HG03025 (cell line): ENCODE results near the gene PPARGC1A.

Source experiments
- ATAC-seq: cut with Tn5 transposase; IDR thresholded peaks from one replicate; pipeline ENCODE4 v1.9.1; 2021; ENCODE audit warnings: mild to moderate bottlenecking, moderate library complexity; ENCODE audit not compliant: unreplicated experiment, low FRiP score

The PPARGC1A gene, protein sequence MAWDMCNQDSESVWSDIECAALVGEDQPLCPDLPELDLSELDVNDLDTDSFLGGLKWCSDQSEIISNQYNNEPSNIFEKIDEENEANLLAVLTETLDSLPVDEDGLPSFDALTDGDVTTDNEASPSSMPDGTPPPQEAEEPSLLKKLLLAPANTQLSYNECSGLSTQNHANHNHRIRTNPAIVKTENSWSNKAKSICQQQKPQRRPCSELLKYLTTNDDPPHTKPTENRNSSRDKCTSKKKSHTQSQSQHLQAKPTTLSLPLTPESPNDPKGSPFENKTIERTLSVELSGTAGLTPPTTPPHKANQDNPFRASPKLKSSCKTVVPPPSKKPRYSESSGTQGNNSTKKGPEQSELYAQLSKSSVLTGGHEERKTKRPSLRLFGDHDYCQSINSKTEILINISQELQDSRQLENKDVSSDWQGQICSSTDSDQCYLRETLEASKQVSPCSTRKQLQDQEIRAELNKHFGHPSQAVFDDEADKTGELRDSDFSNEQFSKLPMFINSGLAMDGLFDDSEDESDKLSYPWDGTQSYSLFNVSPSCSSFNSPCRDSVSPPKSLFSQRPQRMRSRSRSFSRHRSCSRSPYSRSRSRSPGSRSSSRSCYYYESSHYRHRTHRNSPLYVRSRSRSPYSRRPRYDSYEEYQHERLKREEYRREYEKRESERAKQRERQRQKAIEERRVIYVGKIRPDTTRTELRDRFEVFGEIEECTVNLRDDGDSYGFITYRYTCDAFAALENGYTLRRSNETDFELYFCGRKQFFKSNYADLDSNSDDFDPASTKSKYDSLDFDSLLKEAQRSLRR

DNA sequence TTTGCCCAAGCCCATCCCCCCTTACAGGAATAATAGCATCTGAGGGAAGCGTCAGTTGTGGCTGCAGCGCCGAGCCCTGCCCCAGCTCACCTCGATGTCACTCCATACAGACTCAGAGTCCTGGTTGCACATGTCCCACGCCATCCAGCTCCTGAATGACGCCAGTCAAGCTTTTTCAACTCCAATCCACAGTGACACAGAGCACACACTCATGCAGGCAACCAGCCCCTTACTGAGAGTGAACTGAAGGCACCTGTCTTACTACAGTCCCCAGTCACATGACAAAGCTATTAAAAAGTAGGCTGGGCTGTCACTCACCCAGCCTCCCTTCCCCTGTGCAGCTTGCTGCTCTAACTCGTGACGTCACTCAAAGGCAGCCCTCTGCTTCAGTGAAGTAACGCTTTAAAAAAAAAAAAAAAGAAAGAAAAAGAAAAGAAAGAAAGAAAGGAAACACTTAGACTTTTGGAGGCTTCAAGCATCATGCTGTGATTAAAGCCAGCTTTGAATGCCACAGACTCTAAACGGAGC, at the start of gene PPARGC1A:
Gene PPARGC1A, minus strand, starts transcription at position 234 of the 528 bp plus-strand sequence. Its CDS starts 90 bp downstream, at position 144.
- ATAC-seq: no peak

DNA sequence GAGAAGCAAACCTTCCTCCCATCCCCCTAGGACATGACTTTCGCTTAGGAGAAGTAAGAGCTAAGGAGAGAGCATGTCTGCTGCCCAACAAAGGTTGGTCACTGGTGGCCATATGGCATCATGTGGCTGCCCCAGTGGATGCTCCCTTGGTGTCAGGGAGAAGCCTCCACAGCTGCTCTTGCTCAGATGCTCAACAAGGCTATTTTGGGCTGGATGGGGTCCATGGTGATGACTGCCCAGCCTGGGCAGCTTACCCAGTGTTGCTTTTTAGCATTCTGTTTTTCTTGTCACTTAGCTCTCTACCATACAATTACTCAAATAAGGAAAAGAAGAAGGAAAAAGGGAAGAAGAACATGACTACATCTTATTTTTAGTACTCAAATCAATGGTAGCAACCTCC, 48.9 kb upstream of the PPARGC1A start:
- ATAC-seq: no peak

- ATAC-seq: no peak
Measured at GRCh38 chr4:23937173-23937572, 47.3 kb upstream of the PPARGC1A start.

DNA sequence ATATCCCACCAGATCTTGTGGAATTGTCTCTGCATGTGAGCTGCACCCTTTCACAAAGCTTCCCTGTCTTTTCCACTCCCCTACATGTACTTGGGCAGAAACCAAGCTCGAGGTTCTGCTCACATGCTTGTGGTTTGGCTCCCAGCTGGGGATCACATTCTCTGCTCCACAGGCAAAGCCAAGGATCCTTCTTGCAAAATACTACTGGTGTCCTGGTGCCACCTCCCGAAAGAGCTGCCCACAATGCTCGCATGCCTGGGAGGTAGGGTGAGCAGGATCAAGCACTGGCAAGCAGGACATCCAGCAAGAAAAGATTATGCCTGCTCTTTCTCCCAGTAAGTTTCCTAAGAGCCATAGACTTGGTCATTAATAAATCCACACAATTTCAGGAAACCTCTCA, 45.1 kb upstream of the PPARGC1A start:
- ATAC-seq: no peak

DNA sequence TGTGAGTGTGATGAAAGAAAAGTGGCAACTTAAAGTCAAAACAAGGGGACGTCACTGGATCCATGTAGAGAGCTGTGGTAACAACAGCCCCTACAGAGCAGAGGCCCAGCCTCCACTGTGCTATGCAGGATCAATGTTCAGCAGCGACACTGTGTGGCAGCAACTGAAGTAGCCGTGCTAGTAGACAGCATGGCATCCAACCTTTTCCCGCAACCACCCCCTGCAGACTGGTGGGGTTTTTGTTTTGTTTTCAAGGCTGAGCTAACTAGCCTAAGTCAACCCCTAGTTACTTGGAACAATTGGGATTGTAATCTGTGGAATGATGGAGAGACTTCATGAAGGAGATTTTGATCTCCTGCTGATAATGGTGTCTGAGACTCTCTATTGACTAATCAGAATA, 44.4 kb upstream of the PPARGC1A start:
- ATAC-seq: no peak

- ATAC-seq: no peak
Measured at GRCh38 chr4:23932901-23933308, 43.1 kb upstream of the PPARGC1A start.

- no peak for ATAC-seq
Measured at GRCh38 chr4:23932186-23932585, 42.3 kb upstream of the PPARGC1A start.

DNA sequence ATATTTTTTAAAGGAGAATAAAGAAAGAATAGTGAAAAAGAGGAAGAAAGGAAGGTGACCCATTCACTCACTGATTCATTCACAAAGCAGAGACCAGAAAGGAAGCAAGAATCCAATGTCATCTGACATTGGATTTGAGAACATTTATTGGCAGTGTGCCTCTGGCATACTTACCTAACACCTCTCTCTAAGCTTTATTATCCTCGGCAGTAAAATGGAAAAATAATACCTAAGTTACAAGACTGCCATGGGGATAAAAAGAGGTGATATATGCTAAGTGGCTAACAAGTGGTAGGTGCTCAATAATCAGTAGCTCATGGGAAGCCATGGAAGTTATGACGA, 41.6 kb upstream of the PPARGC1A start:
- no peak for ATAC-seq

DNA sequence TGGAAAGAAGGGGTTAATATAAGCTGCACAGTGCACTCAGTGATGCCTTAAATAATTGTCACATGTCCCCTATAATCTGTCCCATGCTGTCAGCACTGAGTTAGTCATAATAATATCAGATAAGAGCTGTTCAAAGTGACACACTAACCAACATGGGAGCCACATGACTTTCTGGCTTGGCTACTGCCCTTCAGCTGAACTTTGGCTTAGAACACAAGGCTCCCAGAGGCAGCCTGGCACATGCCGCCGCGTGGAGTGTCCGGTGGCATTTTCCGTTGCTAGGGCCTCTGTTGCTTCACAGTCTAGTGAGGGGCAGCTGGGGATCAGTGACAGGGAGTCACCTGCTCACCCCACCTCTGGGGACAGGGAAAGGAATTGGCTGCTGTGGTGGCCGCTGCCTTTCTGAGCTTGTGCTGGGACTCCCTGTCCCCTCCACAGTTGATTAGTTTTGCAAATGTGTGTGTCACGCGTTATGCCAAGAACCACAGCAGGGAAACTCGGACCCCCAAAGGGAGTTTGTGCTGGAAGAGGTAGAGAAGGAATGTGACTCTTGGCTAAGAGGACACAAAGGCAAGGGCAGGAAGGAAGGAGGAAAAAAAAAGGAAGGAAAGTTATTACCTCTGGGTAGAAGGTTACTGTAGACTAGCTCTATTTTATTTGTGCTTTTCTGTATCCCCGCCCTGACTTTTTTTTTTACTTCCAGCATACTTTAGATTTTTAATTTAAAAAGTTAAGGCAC, 41.1 kb upstream of the PPARGC1A start:
- no peak for ATAC-seq

- ATAC-seq: no peak
Measured at GRCh38 chr4:23929248-23929647, 39.4 kb upstream of the PPARGC1A start.

- no peak for ATAC-seq
Measured at GRCh38 chr4:23924556-23924955, 34.7 kb upstream of the PPARGC1A start.

GRCh38 chr4:23923840-23924239, 34.0 kb upstream of the PPARGC1A start:
- no peak for ATAC-seq

GRCh38 chr4:23923141-23923540, 33.3 kb upstream of the PPARGC1A start:
- ATAC-seq: no peak

- no peak for ATAC-seq
Measured at GRCh38 chr4:23922541-23923111, 32.8 kb upstream of the PPARGC1A start.

DNA sequence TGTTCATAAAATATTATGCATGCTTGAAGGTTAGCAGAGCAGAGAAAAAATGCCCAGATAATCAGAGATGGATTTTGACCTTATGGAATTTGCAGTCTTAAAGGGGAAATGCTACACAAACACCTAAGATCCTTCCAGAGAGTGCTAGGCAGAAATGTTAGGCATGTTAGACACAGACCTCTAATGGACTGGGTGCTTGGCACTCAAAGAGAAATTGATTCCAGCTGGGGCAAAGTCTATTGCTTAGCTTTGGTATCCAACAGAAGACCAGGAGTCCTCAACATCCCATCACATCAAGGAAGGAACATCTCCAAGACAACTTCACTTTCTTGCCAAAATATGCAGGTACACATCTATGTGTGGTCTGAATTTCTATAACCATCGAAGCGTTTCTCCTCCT, 32.2 kb upstream of the PPARGC1A start:
- ATAC-seq: no peak

- no peak for ATAC-seq
Measured at GRCh38 chr4:23921447-23921845, 31.6 kb upstream of the PPARGC1A start.

GRCh38 chr4:23920716-23921446, 31.0 kb upstream of the PPARGC1A start:
- ATAC-seq: no peak

DNA sequence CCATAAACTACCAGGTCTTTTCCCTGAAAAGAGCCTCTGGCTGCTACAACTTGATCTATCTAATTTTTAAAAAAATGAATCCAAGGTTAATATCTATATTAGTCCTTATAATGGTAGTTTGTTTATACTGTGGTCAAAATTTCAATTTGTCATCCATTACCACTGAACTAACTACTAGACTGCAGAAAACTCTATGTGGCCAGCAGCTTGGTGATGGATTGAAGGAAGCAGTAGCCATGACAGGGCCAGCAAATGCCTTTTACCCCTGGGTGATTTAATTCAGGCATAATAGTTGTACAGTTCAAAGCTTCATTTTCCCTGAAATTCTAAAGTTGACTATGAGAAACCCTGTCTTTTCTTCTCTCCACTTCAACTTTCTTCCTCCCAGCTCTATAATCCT, 30.4 kb upstream of the PPARGC1A start:
- ATAC-seq: no peak

DNA sequence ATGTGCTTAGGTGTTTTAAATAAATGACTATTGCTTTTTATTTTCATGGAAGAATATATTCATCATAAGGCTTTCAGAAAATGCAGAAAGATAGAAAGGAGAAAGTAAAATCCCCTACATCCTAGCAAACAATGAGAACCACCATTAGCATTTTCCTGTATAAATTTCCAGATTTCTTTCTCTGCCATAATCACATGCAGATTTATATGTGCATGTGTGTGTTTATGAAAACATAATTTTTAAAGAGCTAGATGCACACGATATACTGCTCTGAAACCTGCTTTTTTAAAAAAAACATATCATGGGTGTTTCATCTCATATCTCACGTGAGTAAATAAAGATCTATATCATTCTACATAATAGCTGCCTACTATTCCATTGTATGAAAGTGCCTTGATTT, 26.4 kb upstream of the PPARGC1A start:
- ATAC-seq: no peak
